OCI-LY3 (cell line): ENCODE results near the gene HOTAIR.

ENCODE experiments used
- CTCF ChIP-seq: fragments of 200-600, 300-600 bp; sonication (generic); IDR thresholded peaks from 2 replicates; pipeline ENCODE4 v1.5.1; 2014; ENCODE audit warnings: antibody characterized with exemption, low read length, low read depth
- EZH2phosphoT487 ChIP-seq: fragments of 200-600 bp; shearing (Covaris generic); IDR thresholded peaks from 2 replicates; pipeline ENCODE4 v1.6.1; 2018; ENCODE audit warnings: antibody characterized with exemption, mixed run types, low read depth

- TF ChIP-seq CTCF (no peak), EZH2phosphoT487 (no peak)
These were observed 33.5 kb upstream of the HOTAIR start for GRCh38 chr12:54008260-54008552.
